Epithelial cell of esophagus (primary cell): ENCODE measurements around the gene OR10H3.

ENCODE experiments used
- DNase-seq: peaks from one replicate; pipeline ENCODE4 v3.0.0; 2010; ENCODE audit warnings: low read depth
- H3K4me3 ChIP-seq: 2 replicates; pipeline ENCODE4 v1.5.1; 2011; ENCODE audit warnings: mild to moderate bottlenecking, low read length, control low read depth
- TF ChIP-seq, protein P1 (sequence below): IDR thresholded peaks from 2 replicates; pipeline ENCODE4 v1.5.1; 2011; ENCODE audit warnings: low read depth, mild to moderate bottlenecking, low read length, control low read depth, inconsistent platforms; ENCODE audit not compliant: insufficient read depth; ENCODE audit errors: missing control alignments

Gene OR10H3

DNA sequence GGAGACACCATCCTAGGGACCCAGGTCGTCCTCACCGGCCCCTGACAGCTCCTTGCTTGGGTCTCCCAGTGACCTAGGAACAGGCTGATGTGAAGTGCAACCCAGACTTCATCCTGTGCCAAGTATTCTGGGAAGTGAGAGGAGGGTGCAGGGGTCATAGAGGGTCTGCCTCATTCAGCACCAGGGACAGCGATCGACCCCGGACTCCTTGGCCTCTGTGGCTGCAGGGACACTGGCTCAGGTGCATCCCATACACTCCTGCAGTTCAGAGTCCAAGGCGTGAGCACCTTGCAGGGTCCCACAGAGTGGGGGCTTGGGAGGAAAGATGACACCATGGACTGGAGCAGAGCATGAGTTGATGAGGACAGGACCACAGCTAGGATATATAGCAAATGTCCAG, 20.0 kb upstream of the OR10H3 start:
- TF ChIP-seq, protein P1, sequence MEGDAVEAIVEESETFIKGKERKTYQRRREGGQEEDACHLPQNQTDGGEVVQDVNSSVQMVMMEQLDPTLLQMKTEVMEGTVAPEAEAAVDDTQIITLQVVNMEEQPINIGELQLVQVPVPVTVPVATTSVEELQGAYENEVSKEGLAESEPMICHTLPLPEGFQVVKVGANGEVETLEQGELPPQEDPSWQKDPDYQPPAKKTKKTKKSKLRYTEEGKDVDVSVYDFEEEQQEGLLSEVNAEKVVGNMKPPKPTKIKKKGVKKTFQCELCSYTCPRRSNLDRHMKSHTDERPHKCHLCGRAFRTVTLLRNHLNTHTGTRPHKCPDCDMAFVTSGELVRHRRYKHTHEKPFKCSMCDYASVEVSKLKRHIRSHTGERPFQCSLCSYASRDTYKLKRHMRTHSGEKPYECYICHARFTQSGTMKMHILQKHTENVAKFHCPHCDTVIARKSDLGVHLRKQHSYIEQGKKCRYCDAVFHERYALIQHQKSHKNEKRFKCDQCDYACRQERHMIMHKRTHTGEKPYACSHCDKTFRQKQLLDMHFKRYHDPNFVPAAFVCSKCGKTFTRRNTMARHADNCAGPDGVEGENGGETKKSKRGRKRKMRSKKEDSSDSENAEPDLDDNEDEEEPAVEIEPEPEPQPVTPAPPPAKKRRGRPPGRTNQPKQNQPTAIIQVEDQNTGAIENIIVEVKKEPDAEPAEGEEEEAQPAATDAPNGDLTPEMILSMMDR, result no peak
- no peak overlapping the region for H3K4me3 ChIP-seq
- DNase-seq, result no peak

DNA sequence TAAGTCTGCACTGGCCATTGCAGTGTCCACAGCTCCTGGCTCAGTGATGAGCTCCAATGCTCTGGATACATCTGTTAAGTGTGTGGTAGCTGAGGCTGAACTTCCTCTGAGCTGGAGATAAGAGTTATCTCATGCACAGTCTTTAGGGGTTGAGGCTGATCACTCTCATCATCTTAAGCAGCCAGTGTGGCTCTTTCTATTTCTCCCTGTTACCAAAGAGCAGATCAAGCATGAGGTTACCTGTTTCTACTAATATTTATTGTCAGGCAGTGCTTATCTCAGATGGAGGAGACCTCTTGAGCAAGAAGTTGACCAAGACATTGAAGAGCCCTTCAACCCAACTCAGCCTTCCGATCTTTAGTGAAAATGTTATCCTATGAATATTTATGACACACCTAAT, 16.5 kb upstream of the OR10H3 start:
- no peak overlapping the region for H3K4me3 ChIP-seq
- no peak for DNase-seq
- TF ChIP-seq, protein P1, result no peak

DNA sequence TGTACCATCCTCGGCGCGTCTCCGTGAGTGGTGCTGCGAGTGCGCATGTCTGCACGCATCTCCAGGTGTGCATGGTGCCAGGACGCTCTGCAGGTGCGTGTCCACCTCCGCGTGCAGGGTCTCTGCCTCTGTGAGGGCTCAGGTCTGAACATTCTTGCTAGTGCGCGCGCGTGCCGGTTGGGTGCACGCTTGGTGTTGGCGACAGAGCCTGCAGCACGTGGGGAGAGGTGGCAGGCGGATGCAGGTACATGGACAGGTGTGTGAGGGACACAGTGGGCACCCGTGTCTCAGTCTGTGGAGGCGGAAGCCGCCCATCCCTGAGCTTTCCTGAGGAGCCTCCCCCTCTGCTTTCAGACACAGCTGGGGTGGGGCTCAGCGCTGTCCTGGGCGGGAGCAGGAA, 14.8 kb upstream of the OR10H3 start:
- DNase-seq, result no peak
- H3K4me3 ChIP-seq, result no peak overlapping the region
- TF ChIP-seq, protein P1, result no peak

DNA sequence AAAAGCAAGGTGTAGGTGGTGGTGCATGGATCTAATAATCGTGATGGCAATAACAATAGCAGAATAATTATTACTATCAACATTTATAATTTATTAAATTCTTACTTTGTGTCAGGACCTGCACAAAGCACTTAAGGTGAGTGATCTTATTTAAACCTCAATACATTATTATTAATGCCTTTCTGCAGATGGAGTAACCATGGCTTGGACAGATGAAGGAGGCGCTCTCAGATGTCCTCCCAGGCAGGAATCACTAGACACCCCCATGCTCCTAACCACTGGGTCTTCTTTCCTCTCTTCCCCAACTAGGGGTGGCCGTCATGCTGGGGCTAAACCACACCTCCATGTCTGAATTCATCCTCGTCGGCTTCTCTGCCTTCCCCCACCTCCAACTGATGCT, 10.1 kb upstream of the OR10H3 start, which contains the start of gene OR10H2:
OR10H2 (plus strand) TSS at position 301 of the 400 bp plus-strand sequence; CDS start at position 321, 20 bp downstream.
- DNase-seq, result no peak
- no peak within 1 kb of the TSS for H3K4me3 ChIP-seq
- TF ChIP-seq, protein P1, result no peak

DNA sequence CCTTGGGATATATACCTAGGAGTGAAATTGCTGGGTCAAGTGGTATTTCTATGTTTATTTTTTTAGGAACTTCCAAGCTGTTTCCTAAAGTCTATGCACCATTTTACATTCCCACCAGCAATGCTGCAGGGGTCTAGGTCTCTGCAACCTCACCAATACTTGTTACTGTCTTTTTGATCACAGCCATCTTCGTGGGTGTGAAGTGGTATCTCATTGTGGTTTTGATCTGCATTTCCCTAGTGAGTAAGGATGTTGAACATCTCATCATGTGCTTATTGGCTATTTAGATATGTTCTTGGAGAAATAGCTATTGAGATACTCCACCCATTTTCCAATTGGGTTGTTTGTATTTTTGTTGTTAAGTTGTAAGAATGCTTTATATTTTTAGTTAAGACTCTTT, 7.2 kb upstream of the OR10H3 start:
- DNase-seq, result no peak
- no peak overlapping the region for H3K4me3 ChIP-seq
- TF ChIP-seq, protein P1, result no peak

DNA sequence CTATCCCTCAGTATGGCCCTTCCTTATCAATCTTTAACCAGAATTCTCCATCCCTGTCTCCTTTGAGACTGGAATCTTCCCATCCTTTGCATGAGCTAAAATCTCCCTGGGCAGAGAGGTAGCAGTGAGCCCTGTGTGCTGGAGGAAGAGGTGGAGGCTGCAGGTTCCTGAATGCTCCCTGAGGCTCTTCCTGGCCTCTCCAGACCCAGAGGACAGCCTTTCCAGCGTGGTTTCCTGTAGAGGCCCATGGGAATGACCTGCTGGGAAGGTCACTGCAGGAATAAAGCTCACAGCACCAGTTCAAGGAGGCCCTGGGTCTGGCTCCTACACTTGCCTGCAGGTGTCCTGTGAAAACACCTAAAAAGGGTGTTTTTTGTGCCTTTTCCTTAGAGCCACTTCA, 5.4 kb upstream of the OR10H3 start:
- H3K4me3 ChIP-seq, result no peak overlapping the region
- TF ChIP-seq, protein P1, result no peak
- no peak for DNase-seq

DNA sequence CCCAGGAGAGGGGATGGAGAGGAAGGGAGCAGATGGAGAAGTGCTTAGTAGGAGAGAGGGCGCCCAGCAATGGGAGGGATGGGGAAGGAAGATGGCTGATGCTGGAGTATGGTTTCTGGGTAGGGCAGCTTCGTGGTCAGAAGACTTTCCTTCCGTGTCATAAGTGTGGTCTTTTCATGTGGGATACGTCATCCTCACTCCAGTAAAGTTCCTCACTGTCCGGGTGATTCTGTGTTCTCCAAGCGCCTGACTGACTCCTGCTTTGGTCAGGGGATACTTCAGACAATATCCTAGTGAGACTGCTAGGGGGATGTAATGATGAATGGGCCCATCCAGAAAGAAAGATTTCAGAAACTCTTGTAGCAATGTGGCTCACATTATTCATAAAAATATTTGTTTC, 3.9 kb upstream of the OR10H3 start:
- DNase-seq, result no peak
- TF ChIP-seq, protein P1, result no peak
- H3K4me3 ChIP-seq, result no peak overlapping the region
